AG09309 (cell line): ENCODE results near the gene CYP39A1.

Experiments
- DNase-seq: peaks from one replicate; pipeline ENCODE4 v3.0.0-alpha.2; 2010; ENCODE audit warnings: low read depth
- H3K4me3 ChIP-seq: 2 replicates; pipeline ENCODE4 v1.5.1; 2011; ENCODE audit warnings: mild to moderate bottlenecking, low read depth, low read length, moderate library complexity; ENCODE audit not compliant: control insufficient read depth
- CTCF ChIP-seq: IDR thresholded peaks from 2 replicates; pipeline ENCODE4 v1.5.1; 2011; ENCODE audit warnings: mild to moderate bottlenecking, low read depth, low read length, inconsistent platforms; ENCODE audit not compliant: insufficient read depth, control insufficient read depth; ENCODE audit errors: missing control alignments

CYP39A1 gene

GRCh38 chr6:46586906-46587305 is 65.7 kb downstream of the CYP39A1 start:
- no peak for TF ChIP-seq CTCF
- no peak for DNase-seq

GRCh38 chr6:46584586-46584985 is 68.0 kb downstream of the CYP39A1 start:
- DNase-seq: no peak
- no peak for TF ChIP-seq CTCF
- no peak overlapping the region for H3K4me3 ChIP-seq

More at GRCh38 chr6:46586906-46587305, 65.7 kb downstream of the CYP39A1 start:
- H3K4me3 ChIP-seq: no peak overlapping the region

DNA sequence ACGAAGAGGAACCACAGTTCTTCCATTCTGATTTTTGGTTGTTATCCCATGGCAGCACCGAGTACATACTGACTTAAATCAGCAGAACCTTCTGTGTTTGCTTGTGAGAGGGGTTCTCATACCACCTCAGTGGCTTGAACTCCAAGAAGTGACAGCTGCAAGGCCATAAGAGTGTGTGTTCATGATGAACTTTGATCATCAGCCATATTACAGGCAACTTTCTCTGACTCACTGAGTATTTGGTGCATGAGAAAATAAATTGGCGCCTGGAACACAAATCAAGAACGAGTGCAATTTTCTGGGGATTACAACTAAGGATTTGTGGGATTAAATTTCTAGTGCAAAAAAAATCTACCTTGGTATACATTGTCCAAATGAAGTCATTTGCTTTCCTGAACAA is 68.9 kb downstream of the CYP39A1 start:
- DNase-seq: no peak
- no peak overlapping the region for H3K4me3 ChIP-seq
- no peak for TF ChIP-seq CTCF

DNA sequence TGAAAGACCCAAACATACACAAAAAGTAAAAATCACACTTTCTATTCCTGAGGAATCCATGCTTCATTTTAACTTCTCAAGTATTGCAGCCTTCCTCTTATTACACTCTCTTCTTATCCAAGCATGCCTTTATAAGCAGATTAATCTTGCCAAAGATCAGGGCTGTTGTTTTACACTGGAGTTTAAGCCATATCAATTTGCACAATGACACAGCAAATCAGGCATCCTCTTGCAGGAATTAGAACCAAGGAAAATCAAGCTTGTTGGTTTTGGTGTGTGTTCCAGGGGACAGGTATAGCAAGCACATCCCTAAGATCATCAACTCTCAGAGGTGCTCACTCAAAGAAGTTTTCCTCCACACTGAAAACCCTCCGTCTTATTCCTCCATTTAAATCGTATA is 69.5 kb downstream of the CYP39A1 start:
- no peak overlapping the region for H3K4me3 ChIP-seq
- DNase-seq: no peak
- TF ChIP-seq CTCF: no peak

GRCh38 chr6:46581459-46582177 is 71.0 kb downstream of the CYP39A1 start:
- no peak for TF ChIP-seq CTCF
- no peak for DNase-seq
- H3K4me3 ChIP-seq: no peak overlapping the region

DNA sequence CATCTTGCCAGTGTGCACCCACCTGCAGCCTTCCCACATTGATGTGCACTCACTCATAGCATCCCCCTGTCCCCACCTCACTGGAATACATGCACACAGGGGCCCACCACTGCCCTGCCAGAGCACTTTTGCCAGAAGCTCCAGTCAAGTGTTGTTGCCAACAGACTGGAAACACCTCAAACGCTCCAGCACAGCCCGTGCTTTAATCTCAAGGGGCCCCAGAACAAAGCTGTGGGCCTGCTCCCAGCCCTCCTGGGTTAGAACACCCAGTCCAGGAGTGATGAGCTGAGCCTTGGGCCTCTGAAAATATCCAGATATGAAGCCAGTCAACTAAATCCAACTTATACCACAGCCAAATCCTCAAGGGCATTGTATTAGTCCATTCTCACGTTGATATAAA is 77.1 kb downstream of the CYP39A1 start:
- H3K4me3 ChIP-seq: no peak overlapping the region
- TF ChIP-seq CTCF: no peak
- DNase-seq: no peak
